HG03354 (cell line): ENCODE measurements around the gene DHX15.

Experiments
- ATAC-seq: cut with Tn5 transposase; IDR thresholded peaks from one replicate; pipeline ENCODE4 v1.9.1; 2021; ENCODE audit warnings: mild to moderate bottlenecking; ENCODE audit not compliant: unreplicated experiment, poor library complexity, severe bottlenecking

The DHX15 gene

GRCh38 chr4:24551492-24552289, 32.7 kb downstream of the DHX15 start:
- no peak for ATAC-seq

DNA sequence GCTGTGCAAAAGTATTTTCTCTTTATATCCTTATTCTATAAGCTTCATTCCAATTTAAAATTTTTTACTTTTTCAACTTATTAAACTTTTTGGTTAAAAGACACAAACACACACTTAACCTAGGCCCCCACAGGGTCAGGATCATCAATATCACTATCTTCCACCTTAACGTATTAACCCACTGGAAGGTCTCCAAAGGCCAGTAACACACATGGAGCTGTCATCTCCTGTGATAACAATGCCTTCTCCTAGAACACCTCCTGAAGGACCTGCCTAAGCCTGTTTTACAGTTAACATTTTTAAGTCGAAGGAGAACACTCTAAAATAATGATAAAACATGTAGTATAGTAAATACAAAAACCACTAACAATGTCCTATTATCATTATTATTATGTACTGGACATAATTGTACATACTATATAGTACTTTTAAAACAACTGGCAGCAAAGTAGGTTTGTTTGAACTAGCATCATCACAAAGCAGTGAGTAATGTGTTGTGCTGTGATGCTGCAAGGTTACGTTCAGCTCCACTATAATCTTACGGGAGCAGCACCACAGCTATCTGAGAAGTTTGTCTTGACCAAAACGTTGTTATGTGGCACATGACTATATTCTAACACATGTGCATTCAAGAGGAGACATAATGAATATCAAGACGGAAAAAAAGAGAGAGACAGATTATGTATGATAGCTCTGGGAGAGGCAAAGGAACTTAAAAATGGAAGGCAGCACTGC, 33.7 kb downstream of the DHX15 start:
- no peak for ATAC-seq

DNA sequence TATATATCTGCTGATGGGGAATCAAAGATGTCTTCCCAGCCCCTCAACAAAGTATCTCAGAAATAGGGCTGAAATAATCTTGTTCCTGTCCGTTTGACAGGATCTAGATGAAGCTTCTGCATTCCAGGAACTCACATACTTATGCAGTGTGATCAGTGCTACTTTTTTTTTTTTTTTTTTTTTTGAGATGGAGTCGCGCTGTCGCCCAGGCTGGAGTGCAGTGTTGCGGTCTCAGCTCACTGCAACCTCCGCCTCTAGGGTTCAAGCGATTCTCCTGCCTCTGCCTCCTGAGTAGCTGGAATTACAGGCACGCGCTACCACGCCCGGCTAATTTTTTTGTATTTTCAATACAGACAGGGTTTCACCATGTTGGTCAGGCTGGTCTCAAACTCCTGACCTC, 36.4 kb downstream of the DHX15 start:
- ATAC-seq: no peak

- no peak for ATAC-seq
Observed at GRCh38 chr4:24544208-24544988, 40.0 kb downstream of the DHX15 start.

GRCh38 chr4:24537025-24537424, 47.3 kb downstream of the DHX15 start:
- no peak for ATAC-seq

DNA sequence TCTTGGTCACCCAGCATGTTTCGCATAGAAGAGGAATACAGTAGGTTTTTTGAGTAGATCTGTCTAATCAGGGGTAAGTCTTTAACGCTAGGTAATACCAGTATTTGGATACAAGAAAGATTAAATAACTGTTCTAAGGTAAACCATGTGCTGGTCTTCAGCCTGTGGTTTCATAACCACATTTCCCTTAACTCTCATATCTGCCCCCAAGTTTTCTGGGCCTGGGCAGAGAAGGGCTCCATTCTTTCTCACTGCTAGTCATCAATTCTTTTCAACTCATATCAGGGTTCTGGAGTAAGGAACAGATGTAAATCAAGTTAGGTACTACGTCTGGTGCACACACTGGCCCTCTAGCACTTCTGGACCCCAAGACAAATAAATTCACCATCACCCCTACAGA, 49.0 kb downstream of the DHX15 start:
- ATAC-seq: no peak

DNA sequence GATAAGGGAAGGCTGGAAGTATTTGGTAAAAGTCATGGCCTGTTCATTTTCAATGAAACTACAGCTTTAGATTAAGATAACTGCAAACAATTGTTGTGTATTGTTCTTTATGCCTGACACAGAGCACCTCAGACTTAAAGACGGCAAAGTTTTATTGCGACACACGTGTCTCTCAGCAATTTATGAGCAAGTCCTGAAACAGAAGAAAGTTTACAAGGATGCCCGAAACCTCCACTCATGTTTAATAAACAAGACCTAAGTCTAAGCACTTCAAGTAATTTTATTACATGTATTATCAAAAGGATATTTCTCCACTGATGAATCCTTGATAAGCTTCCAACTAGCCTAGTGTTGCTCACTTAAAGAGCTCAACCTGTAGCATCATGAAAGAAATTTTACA, 51.0 kb downstream of the DHX15 start:
- no peak for ATAC-seq

- peak; percentile 86 for ATAC-seq
Observed at GRCh38 chr4:24529555-24529954, 54.8 kb downstream of the DHX15 start.

GRCh38 chr4:24527371-24527770, 57.0 kb downstream of the DHX15 start:
- no peak for ATAC-seq

- ATAC-seq: no peak
Observed at GRCh38 chr4:24521544-24521943, 62.8 kb downstream of the DHX15 start.

- no peak for ATAC-seq
Observed at GRCh38 chr4:24519649-24520048, 64.7 kb downstream of the DHX15 start.

- no peak for ATAC-seq
Observed at GRCh38 chr4:24517676-24518075, 66.7 kb downstream of the DHX15 start.

- no peak for ATAC-seq
Observed at GRCh38 chr4:24516926-24517325, 67.4 kb downstream of the DHX15 start.

DNA sequence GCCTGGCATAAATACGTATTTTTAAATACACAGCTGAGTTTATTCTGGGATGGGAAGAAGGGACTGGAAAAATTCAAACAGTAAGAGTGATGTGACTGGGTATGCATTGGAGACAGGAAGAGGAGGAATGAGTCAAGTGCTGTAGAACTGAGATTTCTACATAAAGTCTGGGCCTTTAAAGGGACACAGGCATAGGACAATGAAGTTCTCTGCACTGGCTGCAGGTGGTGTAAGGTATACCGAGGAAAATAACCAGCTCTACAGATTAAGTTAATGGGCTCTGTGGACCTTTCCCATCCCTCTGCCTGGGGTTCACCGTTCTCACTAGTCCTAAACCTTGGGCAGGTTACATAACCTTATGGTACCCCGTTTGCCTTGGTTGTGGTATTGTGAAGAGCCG, 68.7 kb downstream of the DHX15 start:
- ATAC-seq: no peak

- ATAC-seq: no peak
Observed at GRCh38 chr4:24514808-24515207, 69.5 kb downstream of the DHX15 start.

DNA sequence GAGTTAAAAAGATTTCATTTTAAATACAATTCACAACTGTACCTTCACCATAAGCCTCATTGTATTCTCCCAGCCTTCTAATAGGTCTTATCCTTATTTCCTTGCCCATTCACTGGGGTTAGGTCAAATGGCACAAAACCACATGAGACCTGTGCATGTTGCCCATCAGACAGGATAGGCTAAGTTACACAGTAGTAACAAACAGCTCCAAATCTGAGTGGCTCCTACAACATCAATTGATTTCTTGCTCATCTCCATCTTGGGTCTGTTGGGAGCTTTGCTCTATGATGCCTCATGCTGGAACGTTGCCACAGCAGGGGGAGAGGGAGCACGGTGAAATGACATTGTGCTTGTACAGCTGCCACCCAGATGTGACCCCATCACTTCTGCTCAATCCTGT, 70.6 kb downstream of the DHX15 start:
- no peak for ATAC-seq

DNA sequence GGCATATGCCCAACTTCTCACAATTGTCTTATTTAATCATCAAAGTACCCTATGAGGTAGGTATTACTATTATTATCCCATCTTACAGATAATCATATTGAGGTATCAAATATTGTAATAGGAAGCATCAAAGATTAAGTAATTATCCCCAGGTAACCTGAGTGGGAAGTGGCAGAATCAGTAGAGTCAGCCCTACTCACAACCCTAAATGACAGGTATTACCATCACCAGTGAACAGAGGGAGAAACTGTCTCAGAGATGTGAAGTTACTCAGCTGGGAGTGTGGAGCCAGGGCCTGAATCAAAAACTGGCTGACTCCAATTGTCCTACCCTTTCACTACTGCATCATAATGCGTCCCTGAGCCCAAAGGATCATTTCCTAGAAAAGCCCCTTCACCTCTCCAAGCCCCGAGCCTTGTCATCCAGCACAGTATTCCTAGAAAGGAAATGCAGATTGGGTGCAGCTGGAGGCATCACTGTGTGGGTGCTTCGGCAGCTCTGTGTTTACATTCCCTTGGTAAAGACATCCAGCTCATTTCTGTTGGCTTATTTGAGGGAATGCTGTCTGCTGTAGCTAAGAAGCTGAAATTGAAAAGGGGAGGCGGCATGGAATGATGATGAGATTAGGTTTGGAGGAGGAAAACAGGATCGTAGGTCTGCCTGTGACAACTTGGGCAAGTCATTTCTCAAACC, 72.8 kb downstream of the DHX15 start:
- ATAC-seq: no peak

GRCh38 chr4:24510091-24510490, 74.3 kb downstream of the DHX15 start:
- no peak for ATAC-seq

DNA sequence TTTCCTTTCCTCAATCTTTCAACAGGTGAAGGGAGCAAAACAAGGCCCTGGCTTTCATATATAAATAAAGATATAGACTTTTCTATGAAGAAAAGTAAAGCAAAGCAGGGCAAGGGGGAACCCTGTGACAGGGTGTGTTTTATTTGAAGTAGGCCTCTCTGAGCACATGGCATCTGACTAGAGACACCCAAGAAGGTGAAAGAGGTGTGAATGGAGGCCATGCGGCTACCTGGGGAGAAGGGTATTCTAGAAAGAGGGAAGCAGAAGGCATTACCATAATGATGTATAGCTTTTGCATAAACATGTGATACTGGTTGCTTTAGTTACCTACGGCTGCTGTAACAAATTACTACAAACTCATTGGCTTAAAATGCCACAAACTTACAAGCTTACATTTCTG, 75.8 kb downstream of the DHX15 start:
- ATAC-seq: no peak

GRCh38 chr4:24507439-24507838, 76.9 kb downstream of the DHX15 start:
- no peak for ATAC-seq
